K562 (cell line): Measurements from ENCODE around the gene ATP6V0D1. TPM values are rescaled to one million over a fixed set of nuclear protein-coding genes. Genes with fewer than 3 reads are reported as not detected.

Experiments
- CAMTA2 ChIP-seq: fragments of 250-450 bp; sonication (Bioruptor Pico); conservative IDR thresholded peaks from 2 replicates; pipeline ENCODE4 v1.5.1; 2022
- CTCF ChIP-seq, 3 experiments: IDR thresholded peaks in 2 of 3; conservative IDR thresholded peaks in 1 of 3; 2 replicates each; pipeline ENCODE4 v1.5.1; 2011 to 2012; ENCODE audit warnings: low read length in 3 of 3, mild to moderate bottlenecking in 3 of 3, control low read depth in 2 of 3, improper control_type of control experiment in 1 of 3, inconsistent platforms in 1 of 3, low read depth in 1 of 3, mixed read lengths in 1 of 3, moderate library complexity in 1 of 3; ENCODE audit not compliant: insufficient read depth in 2 of 3
- EZH2 ChIP-seq: IDR thresholded peaks from 2 replicates; pipeline ENCODE4 v1.6.1; 2012; ENCODE audit warnings: low read depth, mild to moderate bottlenecking, inconsistent platforms, low read length, borderline replicate concordance
- POLR3G ChIP-seq: IDR thresholded peaks from 2 replicates; pipeline ENCODE4 v1.6.1; 2011; ENCODE audit not compliant: insufficient read length, insufficient replicate concordance; ENCODE audit errors: extremely low read depth
- RAD21 ChIP-seq, 2 experiments: fragments of 250-450 bp in 1 of 2; fragments of 450-650 bp in 1 of 2; sonication (Bioruptor Pico) in 1 of 2; formaldehyde crosslinking in 1 of 2; IDR thresholded peaks in 1 of 2; conservative IDR thresholded peaks in 1 of 2; 2 replicates each; pipeline versions ENCODE4 v1.4.0 to v1.8.0; 2020 to 2022; ENCODE audit warnings: mild to moderate bottlenecking in 2 of 2, moderate library complexity in 1 of 2
- VEZF1 ChIP-seq: fragments of 200-800 bp; sonication (Bioruptor generic); IDR thresholded peaks from 2 replicates; pipeline ENCODE4 v1.6.1; 2017; ENCODE audit warnings: missing genetic modification characterization, missing compliant biosample characterization
- ZBTB40 ChIP-seq, 2 experiments: fragments of 450-650 bp in 1 of 2; sonication (generic) in 1 of 2; formaldehyde crosslinking in 1 of 2; IDR thresholded peaks; 2 replicates each; pipeline versions ENCODE4 v1.7.1 to v1.9.0; 2016 to 2022; ENCODE audit warnings: inconsistent platforms in 1 of 2, mild to moderate bottlenecking in 1 of 2, missing genetic modification reagents in 1 of 2
- ZNF263 ChIP-seq: sonication (generic); formaldehyde crosslinking; IDR thresholded peaks from 2 replicates; pipeline ENCODE4 v1.8.0; 2022; ENCODE audit warnings: mild to moderate bottlenecking, missing genetic modification reagents, borderline replicate concordance
- polyA plus RNA-seq, 8 experiments: library from polyadenylated mRNA; depleted of rRNA in 4 of 8; stranded (reverse) in 5 of 8; unstranded in 3 of 8; fragments of >200 nt; fragmentation: Nextera tagmentation in 2 of 8; fragmentation: Illumina TruSeq in 1 of 8; extraction: Ambion mirVana in 2 of 8; extraction: Trizol in 1 of 8; gene quantifications; 2 replicates each; pipeline versions ENCODE4 v1.2.1 to v1.2.3, GENCODE V29; 2011 to 2014; ENCODE audit warnings: inconsistent platforms in 1 of 8, missing spikeins in 1 of 8
- total RNA-seq, 7 experiments: library from RNA; depleted of rRNA in 6 of 7; stranded (reverse); fragments of >200 nt in 6 of 7; fragmentation: Illumina TruSeq in 2 of 7; extraction: Trizol in 2 of 7; gene quantifications; 2 replicates each; pipeline versions ENCODE4 v1.2.1 to v1.2.3, GENCODE V29; 2011 to 2021; ENCODE audit warnings: low replicate concordance in 1 of 7
- TF ChIP-seq, protein P1 (sequence below): fragments of 450-650 bp; IDR thresholded peaks from 2 replicates; pipeline ENCODE4 v1.6.1; 2018; ENCODE audit warnings: mild to moderate bottlenecking, low read depth; ENCODE audit not compliant: partially characterized antibody

Gene ATP6V0D1
- total and polyA plus RNA-seq, 9 of the 15 experiments (the other 6 are each of a cell fraction or from before 2014, with no cell fraction given), result 23.2 to 69.7 (median 45.6) TPM

GRCh38 chr16:67480833-67481560, at the start of gene ATP6V0D1 (continued):
- TF ChIP-seq ZBTB40 (IDR thresholded peaks at IDR 0.05) (peak; percentile 67), ZBTB40 (CRISPR knock-in tag; IDR thresholded peaks at IDR 0.05) (no peak), EZH2 (no peak), RAD21 (CRISPR knock-in tag; conservative IDR thresholded peaks at IDR 0.05 in 1 of 2, IDR thresholded peaks at IDR 0.05 in 1 of 2) (peak; percentile 70 to 79), POLR3G (no peak), ZNF263 (CRISPR knock-in tag) (peak; percentile 61), VEZF1 (CRISPR knock-in tag) (peak; percentile 68), CTCF (IDR thresholded peaks at IDR 0.05 in 2 of 3, conservative IDR thresholded peaks at IDR 0.05 in 1 of 3; ENCODE audit: insufficient read depth in 2 of 3, low read depth in 1 of 3, low read length in 3 of 3) (peak; percentile 90 to 98 (median 93)), CAMTA2 (CRISPR knock-in tag) (no peak)
- TF ChIP-seq, protein P1, sequence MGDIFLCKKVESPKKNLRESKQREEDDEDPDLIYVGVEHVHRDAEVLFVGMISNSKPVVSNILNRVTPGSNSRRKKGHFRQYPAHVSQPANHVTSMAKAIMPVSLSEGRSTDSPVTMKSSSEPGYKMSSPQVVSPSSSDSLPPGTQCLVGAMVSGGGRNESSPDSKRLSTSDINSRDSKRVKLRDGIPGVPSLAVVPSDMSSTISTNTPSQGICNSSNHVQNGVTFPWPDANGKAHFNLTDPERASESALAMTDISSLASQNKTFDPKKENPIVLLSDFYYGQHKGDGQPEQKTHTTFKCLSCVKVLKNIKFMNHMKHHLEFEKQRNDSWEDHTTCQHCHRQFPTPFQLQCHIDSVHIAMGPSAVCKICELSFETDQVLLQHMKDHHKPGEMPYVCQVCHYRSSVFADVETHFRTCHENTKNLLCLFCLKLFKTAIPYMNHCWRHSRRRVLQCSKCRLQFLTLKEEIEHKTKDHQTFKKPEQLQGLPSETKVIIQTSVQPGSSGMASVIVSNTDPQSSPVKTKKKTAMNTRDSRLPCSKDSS, result no peak
